B cell (primary cell): ENCODE data around the gene PPFIA4. TPM values are rescaled to one million over a fixed set of nuclear protein-coding genes. Genes with fewer than 3 reads are reported as not detected.

Experiments used
- ATAC-seq: fragments of 200-7000 bp; cut with Tn5 transposase; one replicate; pipeline ENCODE4 v1.10.0; 2021; ENCODE audit warnings: low read depth, mild to moderate bottlenecking, moderate number of reproducible peaks, moderate library complexity
- CTCF ChIA-PET: fragments of 350-600 bp; sonication (Branson Sonifier 250); formaldehyde crosslinking; loops from one replicate; lab custom pipeline; 2021; ENCODE audit warnings: antibody characterized with exemption, inconsistent platforms; lab: Charles Lee
- POLR2A ChIA-PET: fragments of 350-600 bp; sonication (Branson Sonifier 250); formaldehyde crosslinking; loops from one replicate; lab custom pipeline; 2021; ENCODE audit warnings: antibody characterized with exemption; lab: Charles Lee
- DNase-seq: peaks from one replicate; pipeline ENCODE4 v3.0.0; 2013
- H2AFZ ChIP-seq: 2 replicates; pipeline ENCODE4 v1.6.1; 2012; ENCODE audit warnings: mild to moderate bottlenecking, low read depth, low read length; ENCODE audit not compliant: insufficient read depth, poor library complexity, severe bottlenecking
- H3K27ac ChIP-seq, 2 donors: 1 replicate in 1 of 2; 2 replicates in 1 of 2; pipeline ENCODE4 v1.5.1; 2012 to 2013; ENCODE audit warnings: low read length in 2 of 2, mild to moderate bottlenecking in 2 of 2, moderate library complexity in 1 of 2
- H3K27me3 ChIP-seq, 4 experiments: fragments of 200-600 bp in 1 of 4; sonication (generic) in 1 of 4; replicated peaks in 1 of 4; 1 replicate in 2 of 4; 2 replicates in 2 of 4; pipeline versions ENCODE4 v1.6.1 to v1.7.0; 2013 to 2016; ENCODE audit warnings: low read length in 3 of 4, mild to moderate bottlenecking in 2 of 4, mixed read lengths in 1 of 4, moderate library complexity in 1 of 4; ENCODE audit not compliant: insufficient read depth in 4 of 4, control insufficient read depth in 3 of 4; ENCODE audit errors: control extremely low read depth in 1 of 4
- H3K36me3 ChIP-seq, 2 experiments: replicated peaks in 1 of 2; 1 replicate in 1 of 2; 2 replicates in 1 of 2; pipeline versions ENCODE4 v1.6.1 to v1.7.1; 2013; ENCODE audit warnings: low read length in 1 of 2; ENCODE audit not compliant: insufficient read depth in 2 of 2, control insufficient read depth in 1 of 2; ENCODE audit errors: control extremely low read depth in 1 of 2, extremely low read depth in 1 of 2
- H3K4me1 ChIP-seq, 2 donors: fragments of 200-600 bp in 1 of 2; sonication (generic) in 1 of 2; 1 replicate in 1 of 2; 2 replicates in 1 of 2; pipeline versions ENCODE4 v1.5.1 to v1.6.1; 2013 to 2017; ENCODE audit warnings: low read length in 2 of 2; ENCODE audit not compliant: control insufficient read depth in 2 of 2, insufficient read depth in 2 of 2
- H3K4me2 ChIP-seq: replicated peaks from 2 replicates; pipeline ENCODE3; 2012; ENCODE audit warnings: mild to moderate bottlenecking, low read depth, low read length; ENCODE audit not compliant: poor library complexity, severe bottlenecking
- H3K4me3 ChIP-seq, 5 experiments: fragments of 200-600 bp in 1 of 5; sonication (generic) in 1 of 5; 1 replicate in 3 of 5; 2 replicates in 2 of 5; pipeline versions ENCODE4 v1.5.1 to v1.7.0; 2011 to 2016; ENCODE audit warnings: low read length in 4 of 5, mild to moderate bottlenecking in 4 of 5, low read depth in 2 of 5, control low read depth in 1 of 5, moderate library complexity in 1 of 5; ENCODE audit not compliant: insufficient read depth in 1 of 5; ENCODE audit errors: control extremely low read depth in 1 of 5, extremely low read depth in 1 of 5
- H3K79me2 ChIP-seq: fragments of 200-600 bp; sonication (generic); one replicate; pipeline ENCODE4 v1.6.0; 2016; ENCODE audit warnings: low read length; ENCODE audit not compliant: control insufficient read depth, insufficient read depth
- H3K9ac ChIP-seq: fragments of 200-600 bp; sonication (generic); 2 replicates; pipeline ENCODE4 v1.6.1; 2017; ENCODE audit warnings: mild to moderate bottlenecking, low read length, moderate library complexity
- H3K9me3 ChIP-seq, 3 donors: one replicate each; pipeline versions ENCODE4 v1.6.1 to v1.7.1; 2013; ENCODE audit warnings: low read length in 2 of 3; ENCODE audit not compliant: control insufficient read depth in 2 of 3, insufficient read depth in 1 of 3; ENCODE audit errors: control extremely low read depth in 1 of 3
- H4K20me1 ChIP-seq: 2 replicates; pipeline ENCODE4 v1.6.0; 2012; ENCODE audit warnings: mild to moderate bottlenecking, low read length; ENCODE audit not compliant: insufficient read depth, control insufficient read depth, poor library complexity, severe bottlenecking
- H3K27ac Mint-ChIP-seq: one replicate; pipeline ENCODE4 v1.8.0; 2021; ENCODE audit warnings: mixed read lengths
- H3K27me3 Mint-ChIP-seq: one replicate; pipeline ENCODE4 v1.8.0; 2021; ENCODE audit warnings: mixed read lengths
- H3K4me1 Mint-ChIP-seq: one replicate; pipeline ENCODE4 v1.8.0; 2021; ENCODE audit warnings: mixed read lengths
- H3K4me3 Mint-ChIP-seq: one replicate; pipeline ENCODE4 v1.8.0; 2021; ENCODE audit warnings: mixed read lengths
- H3K9me3 Mint-ChIP-seq: one replicate; pipeline ENCODE4 v1.8.0; 2022; ENCODE audit warnings: mixed read lengths; ENCODE audit not compliant: insufficient read depth
- CTCF ChIP-seq: fragments of 200-600 bp; IDR thresholded peaks from one replicate; pipeline ENCODE4 v1.8.0; 2022; ENCODE audit warnings: antibody characterized with exemption, mild to moderate bottlenecking
- EZH2 ChIP-seq: IDR thresholded peaks from 2 replicates; pipeline ENCODE4 v1.6.1; 2012; ENCODE audit warnings: borderline replicate concordance, low read depth, mild to moderate bottlenecking, moderate library complexity, low read length; ENCODE audit not compliant: insufficient read depth, poor library complexity, severe bottlenecking
- WGBS: methylation state at CpG from one replicate; pipeline ENCODE4 v1.1.5; 2013; ENCODE audit warnings: missing lambda C conversion rate; ENCODE audit not compliant: insufficient coverage; 5-methylcytosine and 5-hydroxymethylcytosine counted together
- intact Hi-C: fragments of 100-400 bp; cut with micrococcal nuclease; formaldehyde crosslinking; loops from one replicate; pipeline ENCODE4 v1.10.0; 2022
- polyA plus RNA-seq: library from polyadenylated mRNA; depleted of rRNA; stranded (reverse); fragments of >200 nt; gene quantifications from 2 replicates; pipeline ENCODE4 v1.2.3, GENCODE V29; 2012
- total RNA-seq, 2 donors: library from RNA; stranded (reverse); fragments of 120-200 nt in 1 of 2; gene quantifications; 1 replicate in 1 of 2; 2 replicates in 1 of 2; pipeline versions ENCODE4 v1.2.3 to v1.2.4, GENCODE V29; 2013 to 2022

PPFIA4 gene
- total and polyA plus RNA-seq, 2 donors (not counting 1 experiment from before 2014, with no cell fraction given) = 0.09 to 0.62 TPM

GRCh38 chr1:203028784-203029553, 2.7 kb downstream of the PPFIA4 start:
- ATAC-seq = no peak
- Histone ChIP-seq H3K4me1 (peaks cover 10 to 16% of the 10 kb centered on the region in 2 donors), H3K9me3 (peaks cover 0 to 7% (median 0%) of the 10 kb centered on the region in 3 donors), H2AFZ (no peak overlapping the region), H3K4me2 (no peak overlapping the region), H3K79me2 (no peaks in the 10 kb centered on the region), H3K27me3 (peaks cover 0 to 16% (median 7%) of the 10 kb centered on the region in 4 experiments), H4K20me1 (no peaks in the 10 kb centered on the region), H3K36me3 (peaks cover 2 to 7% of the 10 kb centered on the region in 2 experiments), H3K27ac (no peak overlapping the region), H3K9ac (no peak overlapping the region), H3K4me3 (no peak overlapping the region)
- H3K9me3 Mint-ChIP-seq = no peaks in the 10 kb centered on the region
- 85% methylated on average over 13 of the region's 13 CpGs for WGBS
- DNase-seq = no peak
- H3K27ac Mint-ChIP-seq = no peak overlapping the region
- ChIA-PET CTCF (interaction anchor here (3.9 kb wide), 1 partner anchor 10 kb away, joined by 28 read pairs; no protein-coding TSS in a partner anchor), POLR2A (no interaction called here)
- intact Hi-C loops = loop anchor here (5.0 to 10.0 kb wide), 2 partner anchors 62 to 766 kb away; partner anchors contain the start of genes CYB5R1, ZBED6 and ZC3H11A
- H3K4me3 Mint-ChIP-seq = no peak overlapping the region
- peaks cover 7% of the 10 kb centered on the region for H3K27me3 Mint-ChIP-seq
- H3K4me1 Mint-ChIP-seq = peaks cover 16% of the 10 kb centered on the region
- no peak for TF ChIP-seq CTCF
- TF ChIP-seq EZH2 = no peak

GRCh38 chr1:203031467-203031866, 5.2 kb downstream of the PPFIA4 start:
- TF ChIP-seq CTCF (no peak), EZH2 (no peak)
- H3K27ac ChIP-seq = no peak overlapping the region
- no peak overlapping the region for H2AFZ ChIP-seq
- POLR2A ChIA-PET = no interaction called here
- no peaks in the 10 kb centered on the region for H4K20me1 ChIP-seq
- H3K27ac Mint-ChIP-seq = no peak overlapping the region
- H3K9me3 Mint-ChIP-seq = no peaks in the 10 kb centered on the region
- H3K79me2 ChIP-seq = no peaks in the 10 kb centered on the region
- WGBS = 100% methylated on average over 5 of the region's 6 CpGs
- DNase-seq (no peak), ATAC-seq (no peak)
- no peak overlapping the region for H3K9ac ChIP-seq
- H3K36me3 ChIP-seq = no peaks in the 10 kb centered on the region
- peaks cover 9% of the 10 kb centered on the region for H3K27me3 Mint-ChIP-seq
- no peak overlapping the region for H3K4me3 Mint-ChIP-seq
- H3K9me3 ChIP-seq = peaks cover 0 to 3% (median 0%) of the 10 kb centered on the region in 3 donors
- intact Hi-C loops = no loop called here
- peaks cover 0 to 16% (median 8%) of the 10 kb centered on the region in 4 experiments for H3K27me3 ChIP-seq
- H3K4me3 ChIP-seq = no peak overlapping the region
- H3K4me1 ChIP-seq = peaks cover 9 to 10% of the 10 kb centered on the region in 2 donors
- peaks cover 10% of the 10 kb centered on the region for H3K4me1 Mint-ChIP-seq
- no peak overlapping the region for H3K4me2 ChIP-seq
- CTCF ChIA-PET = interaction anchor here (3.9 kb wide), 1 partner anchor 8 kb away, joined by 28 read pairs; no protein-coding TSS in a partner anchor
